ENCODE measurements around the gene CCDC71.

DNA sequence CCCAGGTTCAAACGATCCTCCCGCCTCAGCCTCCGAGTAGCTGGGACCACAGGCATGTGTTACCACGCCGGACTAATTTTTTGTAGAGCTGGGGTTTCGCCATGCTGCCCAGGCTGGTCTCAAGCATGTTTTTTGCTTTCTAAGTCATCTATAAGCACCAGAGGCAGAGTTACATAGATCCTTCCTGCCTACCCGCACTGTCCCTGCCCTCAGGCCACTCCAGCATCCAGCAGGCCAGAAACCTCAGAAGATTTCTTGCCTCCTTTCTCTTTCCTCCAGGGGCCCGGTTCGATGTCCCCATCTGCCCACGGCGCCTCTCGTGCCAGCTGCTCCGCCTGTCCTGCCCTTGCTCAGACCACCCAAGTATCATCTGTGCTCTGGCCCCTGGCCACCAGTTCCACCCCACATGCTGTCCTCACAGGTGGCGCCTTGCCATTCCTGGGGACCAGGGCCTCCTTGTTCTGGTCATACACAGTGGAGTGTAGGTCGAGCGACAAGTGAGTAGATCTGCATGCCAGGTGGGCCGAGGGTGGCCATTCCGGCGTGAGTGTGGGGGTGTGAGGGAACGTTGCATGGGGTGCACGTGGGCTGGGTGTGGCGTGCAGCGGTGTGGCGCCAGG, 32.6 kb upstream of the CCDC71 start:
- TF ChIP-seq CTCF (IDR thresholded peaks at IDR 0.05; ENCODE audit: insufficient read depth, low read length, poor library complexity, severe bottlenecking) (no peak), EZH2phosphoT487 (conservative IDR thresholded peaks at IDR 0.05; ENCODE audit: low read length) (no peak)
